ENCODE data around the gene HSD17B3.
"Not testable (repeated sequence)": the region's sequence is repeated elsewhere in the genome, so short reads cannot be mapped to it uniquely, and the experiment has no call there.

Gene HSD17B3

DNA sequence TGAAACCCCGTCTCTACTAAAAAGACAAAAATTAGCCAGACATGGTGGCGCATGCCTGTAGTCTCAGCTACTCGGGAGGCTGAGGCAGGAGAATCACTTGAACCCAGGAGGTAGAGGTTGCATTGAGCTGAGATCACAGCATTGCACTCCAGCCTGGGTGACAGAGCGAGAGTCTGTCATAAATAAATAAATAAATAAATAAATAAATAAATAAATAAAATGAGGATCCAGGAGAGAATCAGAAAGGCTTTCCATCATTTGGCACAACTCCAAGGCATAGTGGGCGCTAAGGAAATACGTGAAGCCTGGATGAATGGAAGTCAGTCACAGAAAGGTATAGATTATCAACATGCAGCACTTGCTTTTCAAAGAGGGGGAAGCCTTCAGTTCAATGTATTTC is 65.6 kb downstream of the HSD17B3 start:
- DNase-seq (ENCODE audit: low read depth): not testable (repeated sequence)

- DNase-seq (ENCODE audit: low read depth): no peak
Observed at GRCh38 chr9:96232539-96233241, 69.3 kb downstream of the HSD17B3 start.

DNA sequence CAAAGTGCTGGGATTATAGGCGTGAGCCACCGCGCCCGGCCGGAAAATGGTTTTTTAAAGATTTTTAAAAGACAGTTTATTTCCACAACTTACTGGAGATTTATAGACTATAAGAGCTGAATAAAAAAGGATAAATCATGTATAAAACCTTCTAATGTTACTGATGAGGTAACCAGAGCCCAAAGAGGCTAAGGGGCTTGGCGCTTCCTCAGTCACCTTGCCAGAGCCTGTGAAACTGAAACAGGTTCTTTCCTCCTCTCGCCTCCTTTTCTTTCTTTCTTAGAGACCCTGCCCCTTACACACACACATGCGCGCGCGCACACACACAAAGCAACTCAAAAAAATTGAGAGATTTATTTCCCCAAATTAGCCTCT is 69.8 kb downstream of the HSD17B3 start:
- no peak for DNase-seq (ENCODE audit: low read depth)

DNA sequence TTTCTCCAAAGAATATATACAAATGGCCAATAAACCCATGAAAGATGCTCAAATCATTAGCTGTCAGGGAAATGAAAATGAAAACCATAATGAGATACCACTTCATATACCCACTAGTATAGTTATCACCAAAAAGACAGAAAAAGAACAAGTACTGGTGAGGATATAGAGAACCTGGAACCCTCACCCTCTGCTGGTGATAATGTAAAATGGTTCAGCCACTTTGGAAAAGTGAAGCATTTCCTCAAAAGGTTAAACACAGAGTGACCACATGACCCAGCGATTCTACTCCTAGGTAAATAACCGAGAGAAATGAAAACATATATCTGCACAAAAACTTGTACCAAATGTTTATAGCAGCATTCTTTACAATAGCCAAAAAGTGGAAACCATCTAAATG is 72.0 kb downstream of the HSD17B3 start:
- no peak for DNase-seq (ENCODE audit: low read depth)

DNA sequence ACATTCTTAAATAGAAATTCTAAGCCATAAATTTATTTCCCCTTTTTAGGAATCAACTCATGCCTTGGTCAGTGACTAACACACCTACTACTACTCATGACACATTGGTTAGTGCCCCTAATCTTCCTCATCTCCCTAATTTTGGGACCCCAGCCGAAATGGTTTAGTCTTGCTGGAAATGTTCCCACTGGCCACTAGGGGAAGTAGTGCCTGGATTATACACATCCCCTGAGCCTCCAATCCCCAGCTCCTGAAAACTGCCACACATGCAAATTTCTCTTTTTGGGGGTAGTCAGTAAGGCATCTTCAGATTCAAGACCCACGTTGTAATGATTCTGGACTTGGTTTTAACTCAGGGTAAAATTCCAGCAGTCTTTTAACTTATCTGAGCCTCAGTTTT is 79.8 kb downstream of the HSD17B3 start:
- DNase-seq (ENCODE audit: low read depth): no peak

DNA sequence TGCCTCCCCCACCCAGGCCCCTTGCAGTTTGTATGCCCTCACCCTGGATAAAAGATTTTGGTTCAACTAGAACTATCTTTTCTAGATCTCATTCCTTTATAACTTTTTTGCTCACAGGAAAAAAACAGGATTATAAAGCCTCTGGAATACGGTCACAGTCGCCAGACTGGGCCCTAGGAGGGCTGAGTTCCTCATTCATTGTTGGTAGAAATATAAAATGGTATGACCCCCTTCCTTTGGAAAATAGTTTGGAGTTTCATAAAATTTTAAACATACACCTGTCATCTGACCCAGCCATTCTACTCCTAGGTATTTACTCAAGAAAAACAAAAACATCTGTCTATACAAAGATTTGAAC is 82.1 kb downstream of the HSD17B3 start:
- no peak for DNase-seq (ENCODE audit: low read depth)

DNA sequence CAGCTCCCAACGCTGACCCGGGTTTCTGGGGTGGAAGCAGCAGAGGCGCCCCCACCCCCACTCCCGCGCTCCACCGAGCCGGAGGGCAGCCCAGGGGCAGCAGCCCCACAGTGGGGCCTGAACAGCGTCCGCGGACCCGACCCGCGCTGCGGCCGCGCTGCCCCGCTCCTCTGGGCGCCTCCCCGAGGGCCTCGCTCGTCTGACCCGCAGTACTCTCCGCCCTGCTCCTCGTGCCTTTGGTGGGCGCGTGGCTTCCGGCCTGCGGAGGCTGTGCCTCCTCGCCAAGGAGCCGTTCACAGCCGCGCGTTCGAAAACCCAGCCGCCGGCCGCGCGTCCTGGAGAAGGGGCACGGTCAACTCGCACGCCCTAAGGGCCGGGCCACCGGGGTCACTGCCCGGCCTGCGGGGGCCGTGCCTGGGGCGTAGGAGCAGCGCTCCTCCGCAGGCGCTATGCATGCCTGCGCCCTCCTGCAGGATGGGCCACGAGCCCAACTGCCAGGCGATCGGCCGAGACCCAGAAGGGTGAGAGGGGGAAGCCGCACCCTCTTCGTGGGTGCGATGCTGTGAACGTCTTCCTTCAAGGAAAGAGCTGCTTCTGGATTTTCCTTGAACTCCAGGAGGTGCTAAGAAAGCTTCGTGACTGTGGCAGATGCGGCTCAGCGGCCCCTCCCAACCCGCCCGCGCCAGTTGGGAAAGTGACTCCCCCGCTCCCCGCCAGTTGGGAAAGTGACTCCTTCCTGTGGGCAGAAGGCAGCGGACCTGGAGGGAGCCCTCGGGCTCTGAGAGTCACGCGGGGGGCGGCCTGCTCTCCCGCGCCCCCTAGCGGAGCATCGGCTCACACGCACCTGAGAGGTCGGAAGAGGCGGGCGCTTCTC is 82.7 kb downstream of the HSD17B3 start:
- DNase-seq (ENCODE audit: low read depth): peak; percentile 21

- DNase-seq (ENCODE audit: low read depth): peak; percentile 72
Observed at GRCh38 chr9:96217754-96218693, 84.0 kb downstream of the HSD17B3 start.

DNA sequence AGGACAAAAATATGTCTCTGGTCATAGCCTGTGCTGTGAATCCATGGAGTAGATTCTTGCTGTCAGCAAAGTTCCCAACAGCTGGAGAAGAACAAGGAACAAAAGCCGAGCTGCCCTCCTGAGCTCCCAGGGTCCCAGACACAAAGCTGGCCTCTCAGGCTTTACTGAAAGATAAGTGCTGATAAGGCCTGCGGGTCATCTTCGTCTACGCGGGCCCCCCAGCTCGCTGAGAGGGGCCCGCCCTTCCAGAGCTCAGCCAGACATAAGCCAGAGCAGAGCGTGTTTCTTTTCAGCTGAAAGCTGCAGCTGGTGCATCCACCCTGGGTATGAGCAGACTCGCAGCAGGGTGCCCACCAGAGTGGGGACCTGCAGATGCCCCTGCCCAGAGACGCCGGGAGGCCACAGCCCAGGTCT is 84.7 kb downstream of the HSD17B3 start:
- DNase-seq (ENCODE audit: low read depth): no peak

GRCh38 chr9:96216583-96216982 is 85.4 kb downstream of the HSD17B3 start:
- DNase-seq (ENCODE audit: low read depth): no peak

DNA sequence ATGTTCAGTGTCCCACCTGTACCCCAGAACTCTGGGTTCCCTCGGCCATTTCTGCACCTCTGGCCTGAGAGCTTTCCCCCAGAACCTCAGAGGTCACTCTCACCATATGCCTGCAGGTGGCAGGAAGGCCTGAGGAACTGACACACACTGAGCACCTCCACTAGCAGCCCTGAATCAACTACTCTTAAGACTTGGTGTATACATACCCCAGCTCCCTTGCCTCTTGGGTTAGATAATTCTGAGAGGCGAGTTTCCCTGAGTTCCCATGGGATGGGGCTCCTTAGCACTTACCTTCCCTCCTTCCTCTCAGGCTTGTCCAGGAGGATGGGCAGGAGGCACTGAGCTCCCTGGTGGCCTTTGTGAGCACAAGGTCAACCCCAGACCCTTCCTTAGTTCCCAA is 86.1 kb downstream of the HSD17B3 start:
- DNase-seq (ENCODE audit: low read depth): no peak

GRCh38 chr9:96214635-96215034 is 87.3 kb downstream of the HSD17B3 start:
- DNase-seq (ENCODE audit: low read depth): no peak

DNA sequence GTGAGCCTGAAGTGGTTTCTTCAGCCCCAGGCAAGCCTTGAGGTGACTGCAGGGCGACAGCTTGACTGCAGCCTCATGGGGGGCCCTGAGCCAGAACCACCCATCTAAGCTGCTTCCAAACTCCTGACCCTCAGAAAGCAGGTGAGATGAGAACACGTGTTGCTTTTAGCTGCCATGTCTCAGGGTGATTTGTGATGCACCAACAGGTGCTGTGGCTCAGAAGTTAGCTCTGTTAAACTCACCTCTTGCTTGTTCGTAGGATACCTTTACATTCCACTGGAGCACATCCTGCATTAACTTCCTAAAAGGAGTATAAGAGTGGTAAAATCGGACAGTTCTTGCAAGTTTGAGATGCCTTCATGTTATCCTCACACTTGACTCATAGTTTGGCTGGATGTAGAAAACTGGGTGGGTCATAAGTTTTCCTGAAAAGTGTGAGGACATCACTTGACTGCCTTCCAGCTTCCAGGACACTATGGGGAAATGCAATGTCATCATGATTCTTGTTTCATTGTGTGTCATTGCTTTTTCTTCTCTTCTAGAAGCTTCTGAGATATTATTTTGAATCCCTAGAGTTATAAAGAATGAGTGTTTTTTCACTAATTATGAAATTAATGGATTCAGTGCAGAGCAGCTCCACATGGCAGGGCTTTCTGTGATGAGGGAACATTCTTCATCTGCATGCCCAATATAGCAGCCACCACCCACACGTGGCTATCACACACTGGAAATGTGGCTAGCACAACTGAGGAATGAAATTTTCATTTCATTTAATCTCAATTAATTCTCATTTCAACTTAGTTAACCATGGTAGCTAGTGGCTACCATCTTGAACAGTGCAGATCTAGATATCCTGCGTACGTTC is 92.3 kb downstream of the HSD17B3 start:
- no peak for DNase-seq (ENCODE audit: low read depth)

GRCh38 chr9:96206156-96206751 is 95.7 kb downstream of the HSD17B3 start:
- no peak for DNase-seq (ENCODE audit: low read depth)

- DNase-seq (ENCODE audit: low read depth): no peak
Observed at GRCh38 chr9:96204853-96205252, 97.1 kb downstream of the HSD17B3 start.

GRCh38 chr9:96203867-96204501 is 98.0 kb downstream of the HSD17B3 start:
- no peak for DNase-seq (ENCODE audit: low read depth)

GRCh38 chr9:96202971-96203780 is 98.8 kb downstream of the HSD17B3 start:
- DNase-seq (ENCODE audit: low read depth): no peak

DNA sequence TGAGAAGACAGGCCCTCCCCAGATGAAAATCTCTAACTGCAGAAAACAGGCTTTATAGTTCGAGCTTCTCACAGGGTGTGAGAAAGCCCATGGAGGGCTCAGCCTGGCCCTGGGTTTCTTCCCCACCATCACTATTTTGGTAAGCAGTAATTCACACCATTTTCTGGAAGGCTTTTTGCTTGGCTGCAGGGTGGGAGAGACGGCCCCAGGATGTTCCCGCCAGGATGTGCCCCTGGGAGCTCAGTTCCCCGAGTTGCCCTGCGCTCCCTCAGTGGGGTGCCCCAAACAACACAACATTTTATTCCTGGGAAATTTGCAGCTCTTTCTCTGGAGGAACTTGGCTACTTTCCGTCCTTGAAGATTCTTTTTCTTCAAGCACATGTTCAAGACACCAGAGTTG is 100.8 kb downstream of the HSD17B3 start:
- no peak for DNase-seq (ENCODE audit: low read depth)

DNA sequence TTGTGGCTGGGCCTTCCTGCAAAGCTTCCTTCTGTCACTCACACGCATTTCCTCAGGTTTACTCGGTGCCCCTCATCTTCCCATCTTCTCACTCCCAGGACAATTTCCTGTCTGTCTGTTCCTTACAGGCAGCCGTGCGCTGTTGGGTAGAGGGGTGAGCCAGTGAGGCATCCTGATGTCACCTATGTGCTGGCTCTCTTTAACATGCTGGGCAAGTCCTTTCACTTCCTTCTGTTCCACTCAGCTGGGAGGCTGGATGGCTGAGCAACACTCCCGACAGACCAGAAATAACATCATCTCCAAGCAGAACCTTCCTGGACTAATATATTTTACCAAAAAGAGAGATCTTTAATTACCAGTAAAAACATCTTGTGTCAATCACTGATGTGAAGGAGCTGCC is 103.0 kb downstream of the HSD17B3 start:
- DNase-seq (ENCODE audit: low read depth): no peak

DNA sequence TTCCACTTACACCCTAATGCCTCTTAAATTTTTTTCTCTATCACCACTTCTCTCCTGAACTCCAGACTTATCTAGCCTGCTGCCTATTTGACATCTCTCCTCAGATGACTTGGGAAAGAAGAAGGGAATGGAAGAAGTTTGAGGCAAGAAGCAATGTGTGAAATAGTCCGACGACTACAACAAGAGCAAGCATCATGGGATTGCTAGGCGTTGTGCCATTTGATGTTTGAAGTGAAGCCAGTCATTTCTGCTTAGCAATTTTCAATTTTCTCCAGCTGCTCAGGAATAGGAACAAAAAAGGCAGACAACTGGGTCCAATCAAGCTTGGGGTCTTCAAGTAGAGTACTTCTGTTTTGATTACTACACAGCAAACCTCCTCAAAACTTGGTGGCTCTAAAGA is 106.4 kb downstream of the HSD17B3 start:
- no peak for DNase-seq (ENCODE audit: low read depth)
